Neural progenitor cell (in vitro differentiated cells): ENCODE data around the gene BTN2A1.

Experiments
- EZH2 ChIP-seq: fragments of 200-600 bp; sonication (generic); IDR thresholded peaks from 2 replicates; pipeline ENCODE4 v1.6.1; 2017; ENCODE audit warnings: antibody characterized with exemption, mild to moderate bottlenecking, moderate library complexity
- EZH2phosphoT487 ChIP-seq: fragments of 200-600 bp; sonication (generic); IDR thresholded peaks from 2 replicates; pipeline ENCODE4 v1.6.1; 2017; ENCODE audit warnings: antibody characterized with exemption
- TF ChIP-seq, protein P1 (sequence below): fragments of 200-600 bp; sonication (generic); IDR thresholded peaks from 2 replicates; pipeline ENCODE4 v1.5.1; 2017; ENCODE audit warnings: antibody characterized with exemption, mild to moderate bottlenecking

DNA sequence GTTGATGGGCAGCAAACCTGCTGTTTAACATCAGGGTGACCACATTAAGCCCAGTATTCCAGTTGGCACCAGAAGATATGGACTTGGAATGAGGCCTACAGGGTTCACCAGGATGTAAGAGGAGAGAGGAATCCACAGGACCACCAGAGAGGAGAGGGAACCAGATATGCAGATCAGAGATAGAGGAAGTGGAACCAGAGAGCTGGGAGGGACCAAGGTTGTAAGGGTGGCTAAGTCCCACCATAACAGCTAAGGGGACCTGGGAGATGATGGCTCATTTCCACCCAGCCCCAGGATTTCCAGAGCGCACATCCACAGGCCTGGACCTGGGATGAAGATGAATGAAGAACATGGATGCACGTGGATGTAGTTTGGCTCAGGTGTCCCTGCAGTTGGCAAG lies 11.1 kb downstream of the BTN2A1 start:
- TF ChIP-seq, protein P1, sequence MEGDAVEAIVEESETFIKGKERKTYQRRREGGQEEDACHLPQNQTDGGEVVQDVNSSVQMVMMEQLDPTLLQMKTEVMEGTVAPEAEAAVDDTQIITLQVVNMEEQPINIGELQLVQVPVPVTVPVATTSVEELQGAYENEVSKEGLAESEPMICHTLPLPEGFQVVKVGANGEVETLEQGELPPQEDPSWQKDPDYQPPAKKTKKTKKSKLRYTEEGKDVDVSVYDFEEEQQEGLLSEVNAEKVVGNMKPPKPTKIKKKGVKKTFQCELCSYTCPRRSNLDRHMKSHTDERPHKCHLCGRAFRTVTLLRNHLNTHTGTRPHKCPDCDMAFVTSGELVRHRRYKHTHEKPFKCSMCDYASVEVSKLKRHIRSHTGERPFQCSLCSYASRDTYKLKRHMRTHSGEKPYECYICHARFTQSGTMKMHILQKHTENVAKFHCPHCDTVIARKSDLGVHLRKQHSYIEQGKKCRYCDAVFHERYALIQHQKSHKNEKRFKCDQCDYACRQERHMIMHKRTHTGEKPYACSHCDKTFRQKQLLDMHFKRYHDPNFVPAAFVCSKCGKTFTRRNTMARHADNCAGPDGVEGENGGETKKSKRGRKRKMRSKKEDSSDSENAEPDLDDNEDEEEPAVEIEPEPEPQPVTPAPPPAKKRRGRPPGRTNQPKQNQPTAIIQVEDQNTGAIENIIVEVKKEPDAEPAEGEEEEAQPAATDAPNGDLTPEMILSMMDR: no peak
- no peak for TF ChIP-seq EZH2phosphoT487
- TF ChIP-seq EZH2: no peak
